GM11168 (cell line): ENCODE data around the gene GJC1.
"Not testable (repeated sequence)": the region's sequence is repeated elsewhere in the genome, so short reads cannot be mapped to it uniquely, and the experiment has no call there.

Experiments
- in situ Hi-C: fragments of 300-500 bp; cut with MboI; formaldehyde crosslinking; loops from one replicate; pipeline ENCODE4 v1.12.0; 2022; ENCODE audit warnings: low sequenced_read_pairs; ENCODE audit not compliant: unreplicated experiment

Gene GJC1

DNA sequence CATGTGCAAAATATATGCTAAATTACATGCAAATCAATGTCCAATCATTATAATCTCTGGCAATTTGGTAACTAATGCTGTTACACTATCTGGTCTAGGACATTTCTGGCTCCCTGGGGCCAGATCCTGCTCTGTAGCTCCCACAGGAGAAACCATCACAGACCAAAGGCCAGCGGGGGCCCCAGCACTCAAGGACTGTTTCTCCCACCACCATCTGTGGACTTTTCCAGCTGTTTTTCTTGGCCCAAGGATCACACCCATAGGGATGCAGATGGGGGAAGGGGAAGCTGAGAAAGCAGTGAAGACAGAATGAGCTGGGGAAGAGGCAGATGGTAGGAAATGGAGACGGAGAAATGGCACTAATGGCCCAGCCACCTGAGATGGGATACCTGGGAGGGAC lies 17.5 kb upstream of the GJC1 start, which contains the start of gene HIGD1B:
Gene HIGD1B, plus strand, starts transcription at position 298 of the 400 bp plus-strand sequence. CDS start 270 bp downstream, outside the sequence.
- in situ Hi-C loops, result no loop called here

DNA sequence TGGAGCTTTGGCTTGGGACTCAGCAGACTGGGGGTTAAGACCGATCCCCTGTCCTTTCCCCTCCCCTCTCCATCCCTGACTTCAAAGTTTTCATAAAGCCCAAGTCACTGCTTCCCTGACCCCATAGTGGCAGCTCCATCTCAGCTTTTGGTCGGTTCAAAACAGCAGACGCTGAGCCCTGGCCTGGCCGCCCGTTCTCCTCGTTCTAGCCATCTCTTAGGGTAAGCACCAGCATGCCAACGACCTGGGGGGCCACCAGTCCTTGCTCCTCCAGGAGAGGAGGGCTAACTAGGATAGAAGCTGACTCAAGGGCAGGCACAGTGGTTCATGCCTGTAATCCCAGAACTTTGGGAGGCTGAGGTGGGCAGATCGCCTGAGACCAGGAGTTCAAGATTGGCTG lies 16.1 kb upstream of the GJC1 start:
- in situ Hi-C loops, result no loop called here

DNA sequence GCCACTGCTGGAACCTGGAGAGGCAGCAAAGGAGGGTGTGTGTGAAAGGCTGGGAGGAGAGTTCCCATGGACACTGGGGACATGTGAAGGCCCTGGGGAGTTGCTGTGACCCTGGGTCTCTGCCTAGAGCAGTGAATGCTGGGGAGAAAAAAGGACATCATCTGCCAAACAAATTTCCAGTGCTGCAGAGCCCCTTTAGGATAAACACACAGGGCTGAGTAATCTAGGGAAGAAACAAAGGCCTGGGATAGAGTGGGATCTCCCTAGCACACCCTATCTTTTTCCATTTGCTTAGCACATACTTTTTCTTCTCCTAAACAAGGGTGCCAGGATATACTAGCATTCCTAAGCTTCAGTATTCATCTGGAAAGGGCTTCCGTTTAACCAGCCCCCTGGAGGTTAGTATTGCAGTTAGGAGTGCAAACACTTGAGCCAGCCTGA lies 14.3 kb upstream of the GJC1 start:
- in situ Hi-C loops, result no loop called here

DNA sequence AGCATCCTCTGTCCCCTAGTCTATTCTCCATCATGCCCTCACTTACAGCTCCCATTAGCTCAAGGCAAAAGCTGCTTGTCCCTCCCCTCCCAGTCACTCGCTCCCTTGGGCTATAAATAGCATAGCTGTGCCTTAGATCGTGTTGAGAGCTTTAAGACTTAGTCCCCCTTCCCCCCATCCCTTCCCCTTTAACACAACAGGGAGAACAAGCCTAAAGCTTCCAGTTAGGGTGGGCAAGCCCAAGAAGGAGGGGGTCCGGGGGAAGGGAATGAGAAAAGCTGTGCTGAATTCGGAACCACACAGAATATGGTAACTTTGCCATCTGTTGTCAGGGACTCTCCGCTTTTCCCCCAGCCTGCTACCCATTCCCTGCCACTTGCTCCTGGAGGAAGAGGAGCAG lies 12.7 kb upstream of the GJC1 start:
- in situ Hi-C loops, result no loop called here

DNA sequence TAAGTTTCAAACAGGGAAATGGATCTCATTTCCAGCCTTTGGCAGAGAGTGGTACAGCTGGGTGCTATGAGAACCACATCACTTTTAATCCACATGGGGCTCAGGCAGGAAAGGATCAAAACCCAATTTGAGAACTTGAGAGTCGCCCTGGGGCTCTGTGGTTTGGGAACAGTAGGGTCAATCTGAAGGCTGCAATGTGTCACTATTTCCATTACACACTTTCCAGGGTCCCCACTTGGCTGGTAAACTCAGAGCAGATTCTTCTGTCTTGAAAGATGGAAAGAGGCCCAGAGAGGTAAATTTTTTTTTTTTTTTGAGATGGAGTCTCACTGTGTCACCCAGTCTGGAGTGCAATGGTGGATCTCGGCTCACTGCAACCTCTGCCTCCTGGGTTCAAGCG lies 10.8 kb upstream of the GJC1 start:
- in situ Hi-C loops, result no loop called here

DNA sequence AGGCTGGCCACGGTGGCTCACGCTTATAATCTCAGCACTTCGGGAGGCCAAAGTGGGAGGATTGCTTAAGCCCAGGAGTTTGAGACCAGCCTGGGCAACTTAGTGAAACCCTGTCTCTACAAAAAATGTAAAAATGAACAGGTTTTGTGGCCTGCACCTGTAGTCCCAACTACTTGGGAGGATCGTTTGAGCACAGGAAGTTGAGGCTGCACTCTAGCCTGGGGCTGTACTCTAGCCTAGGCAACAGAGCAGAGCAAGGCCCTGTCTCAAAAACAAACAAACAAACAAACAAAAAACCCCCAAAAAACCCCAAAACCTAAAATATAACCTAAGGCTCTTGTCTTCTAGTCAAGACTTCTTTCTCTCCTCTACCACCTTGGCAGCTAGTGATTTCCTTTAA lies 10.2 kb upstream of the GJC1 start:
- in situ Hi-C loops, result no loop called here

DNA sequence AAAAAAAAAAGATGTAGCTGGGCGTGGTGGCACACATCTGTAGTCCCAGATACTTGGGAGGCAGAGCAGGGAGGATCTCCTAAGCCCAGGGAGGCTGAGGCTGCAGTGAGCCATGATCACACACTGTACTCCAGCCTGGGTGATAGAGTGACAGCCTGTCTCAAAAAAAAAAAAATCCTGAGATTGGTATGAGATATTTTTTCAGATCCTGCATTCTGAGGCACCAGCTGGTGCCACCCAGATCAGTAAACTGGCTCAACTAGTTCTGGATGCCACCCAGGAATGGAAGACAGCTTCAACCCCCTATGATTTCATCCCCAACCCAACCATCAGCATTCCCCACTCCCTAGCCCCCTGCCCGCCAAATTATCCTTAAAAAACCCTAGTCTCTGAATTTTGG lies 7.1 kb upstream of the GJC1 start:
- in situ Hi-C loops, result no loop called here

DNA sequence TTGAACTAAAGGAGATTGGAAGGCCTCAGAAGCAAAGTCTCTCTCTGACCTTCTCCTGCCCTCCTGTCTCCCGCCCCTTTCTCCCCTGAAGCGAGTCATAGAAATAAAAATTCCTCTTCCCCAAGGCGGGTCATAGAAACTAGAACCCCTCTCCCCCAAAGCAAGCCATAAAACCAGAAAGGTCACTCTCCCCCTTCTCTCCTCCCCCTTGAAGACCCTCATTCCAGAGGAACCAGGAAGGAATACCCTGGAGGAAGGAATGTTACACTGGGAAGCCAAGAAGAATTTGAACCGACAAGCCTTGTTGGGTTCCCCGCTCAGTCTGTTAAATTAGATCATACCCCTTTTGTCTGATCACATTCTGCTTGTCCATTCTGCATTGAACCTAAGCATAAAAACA lies 2.7 kb upstream of the GJC1 start:
- in situ Hi-C loops, result no loop called here

DNA sequence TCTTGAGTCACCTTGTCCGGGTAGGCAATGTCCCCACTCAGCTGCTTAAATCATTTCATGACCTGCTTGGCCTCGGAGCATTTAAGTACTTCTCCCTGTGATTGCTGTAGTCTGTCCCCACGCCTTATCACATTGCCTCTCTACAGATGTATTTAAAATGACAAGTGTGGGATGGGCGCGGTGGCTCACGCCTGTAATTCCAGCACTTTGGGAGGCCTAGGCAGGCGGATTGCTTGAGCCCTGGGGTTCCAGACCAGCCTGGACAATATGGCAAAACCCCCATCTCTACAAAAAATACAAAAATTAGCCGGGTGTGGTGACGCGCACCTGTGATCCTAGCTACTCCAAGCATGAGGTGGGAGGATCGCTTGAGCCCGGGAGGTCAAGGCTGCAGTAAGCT lies 1.3 kb upstream of the GJC1 start:
- in situ Hi-C loops, result no loop called here

DNA sequence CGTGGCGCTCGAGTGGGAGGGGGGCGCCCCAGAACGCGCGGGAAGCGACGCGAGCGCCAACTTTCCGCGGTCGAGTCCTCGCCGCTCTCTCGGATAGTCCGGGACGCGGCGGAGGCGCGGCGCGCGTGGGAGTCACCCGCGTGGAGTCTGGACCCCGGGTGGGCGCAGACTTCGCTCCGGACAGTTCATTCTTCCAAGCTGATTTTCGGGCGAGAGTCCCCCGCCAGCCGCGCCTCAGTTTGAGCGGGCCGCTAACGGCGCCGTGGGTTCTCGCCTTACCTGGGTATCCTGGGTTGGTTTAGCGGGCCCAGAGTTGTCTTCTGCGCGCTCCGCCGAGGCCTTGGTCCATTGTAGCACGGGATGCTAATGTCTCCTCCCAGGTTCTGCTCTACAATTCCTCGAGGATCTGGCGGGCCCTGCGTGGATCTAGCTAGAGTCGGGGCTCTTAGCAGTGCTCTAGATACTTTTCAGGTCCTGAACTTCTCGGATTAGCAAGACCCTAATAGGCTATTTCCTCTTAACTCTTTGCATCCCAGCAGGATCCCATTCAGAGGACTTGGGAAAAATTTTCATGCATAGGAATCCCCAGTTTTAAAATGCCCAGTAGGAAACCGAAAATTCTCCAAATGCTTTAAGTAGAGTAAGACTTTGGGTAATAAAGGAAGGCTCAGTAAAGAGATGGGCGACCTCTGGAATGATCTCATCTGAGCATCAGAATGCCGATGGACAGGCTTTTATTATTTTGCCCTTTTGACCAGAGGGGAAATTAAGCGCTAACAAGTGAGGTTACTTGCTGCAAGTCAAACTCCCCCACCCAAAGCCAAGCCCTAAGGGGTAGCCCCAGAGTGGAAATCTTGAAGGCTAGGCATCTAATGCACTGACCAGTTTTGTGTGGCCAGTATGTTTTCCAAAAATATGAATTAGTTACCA lies 537 bp upstream of the GJC1 start:
- in situ Hi-C loops, result no loop called here

DNA sequence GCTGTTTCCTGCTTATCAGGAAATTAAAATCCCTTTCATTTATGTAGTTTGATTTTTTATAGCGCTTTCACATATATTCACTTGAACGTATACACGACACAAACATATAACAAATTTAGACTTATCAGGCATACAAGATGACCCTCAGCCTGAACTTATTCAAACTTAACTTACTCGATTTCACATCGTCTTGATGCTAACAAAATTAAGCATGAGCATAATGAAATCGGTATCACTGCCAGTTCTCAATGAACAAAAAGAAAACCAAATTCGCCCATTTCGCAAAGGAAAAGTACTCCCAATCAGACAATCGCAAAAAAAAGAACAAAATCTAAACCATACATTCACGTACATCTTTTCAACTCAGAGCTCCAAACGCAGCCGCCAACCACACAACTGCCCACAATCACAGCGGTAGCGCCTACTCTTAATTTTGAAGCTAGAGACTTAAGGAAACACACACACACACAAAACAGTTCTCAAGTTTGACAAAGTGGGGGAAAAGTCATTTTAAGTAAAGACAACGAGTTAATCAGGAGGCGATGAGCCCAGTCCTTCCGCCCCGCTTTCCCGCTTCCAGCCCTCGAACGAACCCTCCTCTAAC lies 1.1 kb downstream of the GJC1 start:
- in situ Hi-C loops, result no loop called here

DNA sequence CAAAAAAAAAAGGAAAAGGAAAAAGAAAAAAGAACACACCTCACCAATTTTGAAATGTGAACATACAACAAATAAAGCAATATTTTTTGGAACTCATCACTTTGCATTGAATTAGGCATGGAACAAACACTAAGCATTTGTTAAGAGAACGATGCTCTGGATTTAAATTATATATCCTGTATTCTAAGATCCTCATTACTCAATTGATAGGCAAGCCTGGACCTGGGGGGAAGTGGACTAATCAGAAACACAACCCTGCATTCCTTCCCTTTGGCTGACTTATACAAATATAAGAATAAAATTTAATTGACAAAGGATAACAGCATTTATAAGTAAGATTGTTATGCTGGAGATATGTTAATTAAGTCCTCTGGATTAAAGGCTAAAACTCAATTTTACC lies 2.2 kb downstream of the GJC1 start:
- in situ Hi-C loops, result no loop called here

DNA sequence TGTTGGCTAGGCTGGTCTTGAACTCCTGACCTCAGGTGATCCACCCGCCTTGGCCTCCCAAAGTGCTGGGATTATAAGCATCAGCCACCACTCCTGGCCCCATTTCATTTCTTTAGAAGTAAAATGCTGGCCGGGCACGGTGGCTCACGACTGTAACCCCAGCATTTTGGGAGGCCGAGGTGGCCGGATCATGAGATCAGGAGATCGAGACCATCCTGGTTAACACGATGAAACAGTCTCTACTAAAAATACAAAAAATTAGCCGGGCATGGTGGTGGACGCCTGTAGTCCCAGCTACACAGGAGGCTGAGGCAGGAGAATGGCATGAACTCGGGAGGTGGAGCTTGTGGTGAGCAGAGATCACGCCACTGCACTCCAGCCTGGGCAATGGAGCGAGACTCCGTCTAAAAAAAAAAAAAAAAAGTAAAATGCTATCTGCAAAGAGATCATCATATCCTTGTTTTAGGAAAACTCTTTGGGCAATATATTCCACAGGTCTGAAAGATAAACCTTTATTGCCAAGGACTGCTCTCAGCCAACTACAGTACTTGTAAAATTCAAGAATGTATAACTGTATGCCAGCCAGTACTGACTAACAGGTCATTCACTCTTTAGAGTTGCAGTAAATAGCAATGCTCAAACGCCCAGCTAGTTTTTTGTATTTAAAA lies 3.8 kb downstream of the GJC1 start:
- in situ Hi-C loops, result no loop called here

DNA sequence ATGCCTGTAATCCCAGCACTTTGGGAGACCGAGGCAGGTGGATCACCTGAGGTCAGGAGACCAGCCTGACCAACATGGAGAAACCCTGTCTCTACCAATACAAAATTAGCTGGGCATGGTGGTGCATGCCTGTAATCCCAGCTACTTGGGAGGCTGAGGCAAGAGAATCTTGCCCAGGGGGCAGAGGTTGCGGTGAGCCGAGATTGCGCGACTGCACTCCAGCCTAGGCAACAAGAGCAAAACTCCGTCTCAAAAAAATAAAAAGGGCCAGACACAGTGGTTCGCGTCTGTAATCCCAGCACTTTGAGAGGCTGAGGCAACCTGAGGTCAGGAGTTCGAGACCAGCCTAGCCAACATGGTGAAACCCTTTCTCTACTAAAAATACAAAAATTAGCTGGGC lies 4.9 kb downstream of the GJC1 start:
- in situ Hi-C loops, result not testable (repeated sequence)

DNA sequence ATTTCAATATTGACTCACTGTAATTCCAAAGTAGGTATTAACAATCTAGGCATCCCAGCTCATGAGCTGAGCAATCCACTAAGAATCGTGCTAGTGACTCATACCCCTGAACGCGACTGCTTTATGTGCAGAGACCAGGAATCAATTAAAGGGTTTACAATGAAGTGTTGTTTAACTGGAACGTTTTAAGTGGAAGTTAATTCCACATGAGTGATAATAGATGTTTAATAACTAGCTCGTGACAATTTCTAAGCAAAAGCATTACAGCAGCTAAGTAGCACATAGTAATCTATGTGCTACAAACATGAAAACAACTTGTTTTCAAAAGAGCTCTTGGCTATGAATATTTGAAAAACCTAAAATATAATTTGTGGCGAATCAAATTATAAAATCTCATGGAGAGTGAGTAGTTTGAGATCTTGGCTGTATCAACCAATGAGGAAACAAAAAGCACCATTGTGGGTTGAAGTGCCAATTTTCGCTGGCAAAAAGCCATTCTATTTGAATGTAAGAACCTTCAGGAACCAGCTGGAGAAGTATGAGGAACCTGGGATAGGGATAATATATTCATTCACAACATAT lies 9.4 kb downstream of the GJC1 start:
- in situ Hi-C loops, result no loop called here

DNA sequence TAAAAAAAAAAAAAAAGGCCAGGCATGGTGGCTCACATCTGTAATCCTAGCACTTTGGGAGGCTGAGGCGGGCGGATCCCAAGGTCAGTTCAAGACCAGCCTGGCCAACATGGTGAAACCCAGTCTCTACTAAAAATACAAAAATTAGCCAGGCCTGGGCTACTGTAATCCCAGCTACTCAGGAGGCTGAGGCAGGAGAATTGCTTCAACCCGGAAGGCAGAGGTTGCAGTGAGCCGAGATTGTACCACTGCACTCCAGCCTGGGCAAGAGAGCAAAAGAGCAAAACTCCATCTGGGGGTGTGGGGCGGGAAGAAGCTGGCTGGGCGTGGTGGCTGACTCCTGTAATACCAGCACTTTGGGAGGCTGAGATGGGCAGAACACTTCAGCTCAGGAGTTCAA lies 11.6 kb downstream of the GJC1 start:
- in situ Hi-C loops, result not testable (repeated sequence)

DNA sequence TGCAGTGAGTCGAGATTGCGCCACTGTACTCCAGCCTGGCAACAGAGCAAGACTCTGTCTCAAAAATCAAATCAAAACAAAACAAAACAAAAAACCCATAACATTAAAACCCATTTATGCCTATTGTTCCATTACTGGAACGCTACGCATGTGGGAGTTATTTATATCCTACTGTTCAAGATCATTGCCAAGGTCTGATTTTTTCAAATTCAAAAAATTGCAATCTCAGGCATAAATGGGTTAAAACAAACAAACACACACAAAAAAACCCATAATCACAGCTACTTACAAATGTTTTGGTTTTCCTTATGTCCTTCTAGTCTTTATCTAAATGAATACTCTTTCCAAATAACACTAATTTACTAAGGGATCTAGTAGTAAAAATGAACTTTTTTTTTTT lies 17.8 kb downstream of the GJC1 start:
- in situ Hi-C loops, result no loop called here

DNA sequence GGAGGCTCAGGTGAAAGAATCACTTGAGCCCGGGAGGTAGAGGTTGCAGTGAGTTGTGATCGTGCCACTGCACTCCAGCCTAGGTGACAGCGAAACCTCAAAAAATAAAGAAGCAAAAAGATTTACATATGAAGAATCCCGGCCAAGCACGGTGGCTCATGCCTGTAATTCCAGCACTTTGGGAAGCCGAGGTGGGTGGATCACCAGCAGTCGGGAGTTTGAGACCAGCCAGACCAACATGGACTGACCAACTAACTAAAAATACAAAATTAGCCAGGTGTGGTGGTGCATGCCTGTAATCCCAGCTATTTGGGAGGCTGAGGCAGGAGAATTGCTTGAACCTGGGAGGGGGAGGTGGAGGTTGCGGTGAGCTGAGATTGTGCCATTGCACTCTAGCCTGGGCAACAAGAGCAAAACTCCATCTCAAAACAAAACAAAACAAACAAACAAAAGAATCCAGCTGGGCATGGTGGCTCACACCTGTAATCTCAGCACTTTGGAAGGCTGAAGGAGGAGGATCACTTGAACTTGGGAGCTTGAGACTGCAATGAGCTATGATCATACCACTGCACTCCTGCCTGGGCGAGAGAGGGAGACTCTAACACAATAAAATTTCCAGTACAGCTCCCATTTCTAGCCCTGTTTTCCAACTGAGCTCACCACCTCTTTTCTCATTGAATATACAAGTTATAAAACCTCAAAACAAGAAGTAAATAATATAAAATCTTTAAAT lies 21.3 kb downstream of the GJC1 start:
- in situ Hi-C loops, result not testable (repeated sequence)

DNA sequence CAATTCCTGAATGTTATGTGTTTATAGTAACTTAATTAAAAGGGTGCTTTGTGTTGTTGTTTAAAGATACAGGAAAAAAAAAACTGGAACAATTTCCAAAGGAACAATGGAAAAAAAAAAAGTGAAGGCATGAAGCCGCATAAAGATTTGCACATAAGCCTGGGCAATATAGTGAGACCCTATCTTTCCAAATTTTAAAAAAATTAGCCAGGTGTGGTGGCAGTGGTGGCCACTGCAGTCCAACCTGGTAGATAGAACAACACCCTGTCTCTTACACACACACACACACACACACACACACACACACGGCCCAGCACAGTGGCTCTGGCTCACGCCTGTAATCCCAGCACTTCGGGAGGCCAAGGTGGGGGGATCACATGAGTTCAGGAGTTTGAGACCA lies 21.9 kb downstream of the GJC1 start:
- in situ Hi-C loops, result no loop called here

DNA sequence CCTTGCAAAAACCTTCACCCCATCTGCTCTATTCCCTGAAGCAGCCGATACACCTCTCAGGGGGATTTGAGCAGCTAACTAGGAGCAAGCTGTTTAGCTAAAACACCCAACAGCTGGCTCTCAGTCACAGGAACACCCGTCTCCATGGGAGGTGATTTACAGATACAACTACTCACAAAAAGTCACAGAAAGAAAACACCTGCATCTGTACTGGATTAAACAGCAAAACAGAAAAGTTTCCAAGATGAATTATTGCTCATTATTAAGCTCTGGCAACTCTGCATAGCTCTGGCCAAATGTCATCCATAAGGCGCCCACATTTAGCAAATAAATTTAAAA lies 22.3 kb downstream of the GJC1 start:
- in situ Hi-C loops, result no loop called here
